Stimulated activated CD4-positive, alpha-beta T cell treated with anti-CD3 and anti-CD28 coated beads, Interleukin-1b, Interleukin-23, amount 100 ng/mL, for 1 hour (primary cell): ENCODE results near the gene ZDHHC23.

ENCODE experiments used
- DNase-seq, 2 donors: peaks; one replicate each; pipeline ENCODE4 v3.0.0-alpha.2; 2020; ENCODE audit warnings: low read depth in 2 of 2

The ZDHHC23 gene, protein sequence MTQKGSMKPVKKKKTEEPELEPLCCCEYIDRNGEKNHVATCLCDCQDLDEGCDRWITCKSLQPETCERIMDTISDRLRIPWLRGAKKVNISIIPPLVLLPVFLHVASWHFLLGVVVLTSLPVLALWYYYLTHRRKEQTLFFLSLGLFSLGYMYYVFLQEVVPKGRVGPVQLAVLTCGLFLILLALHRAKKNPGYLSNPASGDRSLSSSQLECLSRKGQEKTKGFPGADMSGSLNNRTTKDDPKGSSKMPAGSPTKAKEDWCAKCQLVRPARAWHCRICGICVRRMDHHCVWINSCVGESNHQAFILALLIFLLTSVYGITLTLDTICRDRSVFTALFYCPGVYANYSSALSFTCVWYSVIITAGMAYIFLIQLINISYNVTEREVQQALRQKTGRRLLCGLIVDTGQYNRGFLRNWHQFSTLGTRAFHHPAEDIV

DNA sequence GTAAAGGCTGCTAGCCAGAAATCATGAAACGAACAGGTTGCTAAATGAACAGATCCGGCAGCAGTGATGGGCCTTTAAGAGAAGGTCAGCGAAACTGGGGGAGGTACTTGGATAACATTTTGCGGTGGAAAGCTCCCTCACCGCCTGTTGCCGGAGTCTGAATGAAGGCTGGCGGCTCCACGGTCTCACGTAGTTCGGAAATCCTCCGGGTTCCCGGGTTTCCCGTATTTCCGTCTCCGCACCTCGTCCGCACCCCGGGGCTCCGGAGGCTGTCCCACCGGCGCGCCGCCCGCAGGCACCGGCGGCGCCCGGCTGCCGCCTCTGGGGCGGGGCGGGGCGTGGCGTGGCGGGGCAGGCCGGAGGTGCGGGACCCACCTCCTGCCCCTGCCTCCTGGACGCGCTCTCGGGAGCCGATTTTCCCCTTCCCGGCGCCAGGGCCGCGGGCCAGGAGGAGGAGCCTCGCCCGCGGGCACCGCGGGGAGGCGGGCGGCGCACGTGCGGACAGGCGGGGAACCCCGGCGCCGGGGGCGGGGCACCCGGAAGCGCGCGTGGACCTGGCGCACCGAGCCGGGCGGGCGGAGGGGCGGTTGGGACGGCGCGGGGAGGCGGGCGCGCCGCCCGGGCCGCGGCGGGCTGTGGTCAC, at the start of gene ZDHHC23:
TSS of gene ZDHHC23 (plus strand) at position 642 of the 643 bp plus-strand sequence. CDS start 790 bp downstream, outside the sequence.
- peak; percentile 23 to 39 for DNase-seq

DNA sequence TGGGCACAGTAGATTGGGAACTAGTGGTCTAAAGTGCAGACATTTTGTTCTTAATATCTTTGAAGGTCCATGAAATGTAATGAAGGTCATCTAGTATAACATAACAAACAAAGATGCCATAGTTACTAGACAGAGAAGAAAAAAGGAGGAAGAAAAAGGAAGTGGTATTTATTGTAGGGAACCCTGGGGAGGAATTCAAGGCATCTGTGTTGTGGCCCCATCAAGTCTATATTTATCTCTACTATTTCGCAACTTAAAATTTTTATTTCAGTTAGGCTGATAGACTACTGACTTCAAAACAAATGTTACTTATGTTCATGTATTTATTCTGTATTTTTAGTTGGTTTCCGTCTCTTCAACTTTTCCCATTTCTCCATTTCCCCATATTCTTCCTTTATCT, 48.9 kb upstream of the ZDHHC23 start:
- DNase-seq, result no peak

DNA sequence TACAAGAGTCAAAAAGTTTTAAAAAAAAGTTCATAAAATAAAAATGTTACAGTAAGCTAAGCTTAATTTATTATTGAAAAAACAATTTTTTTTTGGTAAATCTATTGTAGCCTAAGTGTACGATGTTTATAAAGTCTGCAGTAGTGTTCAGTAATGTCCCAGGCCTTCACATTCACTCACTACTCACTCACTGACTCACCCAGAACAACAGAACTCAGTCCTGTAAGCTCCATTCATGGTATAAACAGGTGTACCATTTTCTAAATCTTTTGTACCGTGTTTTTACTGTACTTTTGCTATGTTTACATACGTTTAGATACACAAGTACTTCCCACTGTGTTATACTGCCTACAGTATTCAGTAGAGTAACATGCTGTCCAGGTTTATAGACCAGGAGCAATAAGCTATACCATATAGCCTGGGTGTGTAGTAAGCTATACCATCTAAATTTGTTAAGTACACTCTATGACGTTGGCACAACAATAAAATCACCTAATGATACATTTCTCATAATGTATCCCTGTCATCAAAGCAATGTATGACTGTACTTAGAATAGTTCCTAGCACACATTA, 41.2 kb upstream of the ZDHHC23 start:
- DNase-seq, result no peak

DNA sequence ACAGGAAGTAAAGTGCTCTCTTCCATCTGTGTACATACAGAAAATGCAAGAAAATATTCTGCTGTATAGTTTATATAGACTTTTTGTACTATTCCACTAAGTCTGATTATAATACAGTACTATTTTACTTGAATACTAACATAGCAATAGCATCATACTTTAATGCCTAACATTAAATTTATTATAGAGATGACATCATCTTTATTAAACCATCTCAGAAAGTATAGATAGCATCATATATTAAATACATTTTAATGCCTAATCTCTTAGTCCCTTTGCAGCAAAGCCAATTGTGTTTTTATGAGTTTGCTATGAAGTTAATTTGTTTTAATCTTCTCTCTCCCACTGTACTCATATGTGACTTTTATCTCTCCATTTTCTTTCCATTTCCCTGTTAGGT, 39.7 kb upstream of the ZDHHC23 start:
- DNase-seq, result no peak

DNA sequence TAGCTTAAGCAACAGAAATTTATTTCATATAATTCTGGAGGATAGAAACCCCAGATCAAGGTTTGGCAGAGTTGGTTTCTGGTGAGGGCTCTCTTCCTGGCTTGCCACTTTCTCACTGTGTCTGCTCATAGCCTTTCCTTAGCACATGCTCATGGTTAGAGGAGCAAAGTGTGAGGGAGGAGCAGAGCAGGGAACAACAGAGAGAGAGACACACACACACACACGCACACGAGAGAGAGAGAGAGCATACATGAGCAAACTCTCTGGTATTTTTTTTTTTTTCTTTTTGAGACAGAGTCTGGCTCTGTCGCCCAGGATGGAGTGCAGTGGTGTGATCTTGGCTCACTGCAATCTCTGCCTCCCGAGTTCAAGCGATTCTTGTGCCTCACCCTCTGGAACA, 36.8 kb upstream of the ZDHHC23 start:
- DNase-seq, result no peak

DNA sequence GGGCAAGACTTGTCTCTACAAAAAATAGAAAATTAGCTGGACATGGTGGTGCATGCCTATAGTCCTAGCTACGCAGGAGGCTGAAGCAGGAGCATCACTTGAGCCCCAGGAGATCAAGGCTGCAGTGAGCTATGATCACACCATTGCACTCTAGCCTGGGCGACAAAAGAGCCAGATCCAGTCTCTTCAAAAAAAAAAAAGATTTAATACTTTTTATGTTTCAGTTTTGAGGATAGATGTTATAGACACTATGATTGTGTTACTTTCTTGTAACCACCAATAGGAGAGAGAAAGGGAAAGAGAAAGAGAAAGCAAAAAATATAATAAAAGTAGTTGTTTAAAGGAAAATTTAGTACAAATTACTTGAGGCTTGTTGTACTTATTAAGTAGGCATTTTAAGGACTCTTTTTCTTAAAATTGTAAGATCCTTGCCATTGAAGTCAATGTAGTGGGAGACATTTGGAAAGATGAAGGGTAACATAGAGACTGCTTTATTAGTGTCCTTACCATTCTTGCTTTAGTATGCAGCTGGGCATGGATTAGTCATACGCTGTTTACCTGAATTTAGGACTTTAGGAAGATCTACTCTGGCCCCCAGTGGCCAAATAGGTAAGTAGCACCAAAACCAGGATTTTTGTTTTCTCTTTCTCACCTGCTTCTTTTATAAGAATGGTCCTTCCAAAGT, 35.1 kb upstream of the ZDHHC23 start:
- peak in 1 of 2 donors; percentile 5 for DNase-seq

DNA sequence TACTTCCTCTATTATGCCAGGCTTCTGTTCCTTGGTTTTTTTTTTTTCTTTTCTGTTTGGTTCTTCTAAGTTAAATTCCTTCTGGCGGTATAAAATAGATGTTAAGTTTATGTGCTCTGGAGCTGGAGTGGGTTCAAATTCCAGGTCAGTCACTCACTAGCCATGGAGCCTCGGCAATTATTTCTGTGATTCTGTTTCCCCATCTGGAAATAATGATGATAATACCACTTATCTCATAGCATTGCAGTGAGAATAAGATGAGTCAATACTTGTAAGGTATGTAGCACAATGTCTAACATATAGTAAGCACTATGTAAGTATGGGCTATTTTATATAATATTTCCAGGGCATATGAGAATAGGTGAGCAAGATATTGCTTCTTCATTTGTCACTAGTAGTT, 33.2 kb upstream of the ZDHHC23 start:
- no peak for DNase-seq

DNA sequence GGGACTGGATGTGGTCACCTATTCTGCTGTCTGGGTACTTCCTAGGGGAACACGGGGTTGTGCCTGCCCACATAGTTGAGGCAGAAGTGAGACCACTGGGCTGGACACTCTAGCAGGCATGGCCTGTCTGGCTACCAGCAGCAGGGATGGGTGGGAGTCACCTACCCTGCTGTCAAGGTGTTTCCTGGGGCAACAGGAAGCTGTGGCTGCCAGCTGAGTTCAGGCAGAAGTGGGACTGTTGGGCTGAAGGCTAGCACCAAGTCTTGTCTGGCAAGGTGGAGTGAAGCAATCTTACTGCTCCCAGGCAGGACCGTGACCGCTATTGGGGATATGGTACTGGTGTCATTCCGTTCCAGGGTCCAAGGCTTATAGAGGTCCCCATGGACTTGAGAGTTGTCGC, 20.3 kb upstream of the ZDHHC23 start:
- DNase-seq, result no peak

DNA sequence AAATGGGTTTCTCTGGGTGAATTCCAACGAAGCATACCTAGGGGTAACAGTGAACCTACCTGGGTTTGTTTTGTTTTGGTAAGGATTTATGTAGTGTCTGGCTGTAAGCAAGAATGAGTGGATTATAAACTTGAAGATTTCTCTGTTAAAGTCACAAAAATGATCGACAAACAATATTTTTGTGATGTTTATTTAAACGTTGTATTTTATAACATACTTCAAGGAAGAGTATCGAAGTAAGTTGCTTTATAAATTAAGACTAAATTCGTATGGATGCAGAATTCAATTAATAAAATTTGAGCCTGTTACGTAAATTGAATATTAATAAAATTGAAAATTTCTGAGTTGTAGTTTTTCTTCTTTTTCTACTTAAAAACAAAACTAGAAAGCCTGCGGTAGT, 982 bp upstream of the ZDHHC23 start:
- DNase-seq, result no peak

DNA sequence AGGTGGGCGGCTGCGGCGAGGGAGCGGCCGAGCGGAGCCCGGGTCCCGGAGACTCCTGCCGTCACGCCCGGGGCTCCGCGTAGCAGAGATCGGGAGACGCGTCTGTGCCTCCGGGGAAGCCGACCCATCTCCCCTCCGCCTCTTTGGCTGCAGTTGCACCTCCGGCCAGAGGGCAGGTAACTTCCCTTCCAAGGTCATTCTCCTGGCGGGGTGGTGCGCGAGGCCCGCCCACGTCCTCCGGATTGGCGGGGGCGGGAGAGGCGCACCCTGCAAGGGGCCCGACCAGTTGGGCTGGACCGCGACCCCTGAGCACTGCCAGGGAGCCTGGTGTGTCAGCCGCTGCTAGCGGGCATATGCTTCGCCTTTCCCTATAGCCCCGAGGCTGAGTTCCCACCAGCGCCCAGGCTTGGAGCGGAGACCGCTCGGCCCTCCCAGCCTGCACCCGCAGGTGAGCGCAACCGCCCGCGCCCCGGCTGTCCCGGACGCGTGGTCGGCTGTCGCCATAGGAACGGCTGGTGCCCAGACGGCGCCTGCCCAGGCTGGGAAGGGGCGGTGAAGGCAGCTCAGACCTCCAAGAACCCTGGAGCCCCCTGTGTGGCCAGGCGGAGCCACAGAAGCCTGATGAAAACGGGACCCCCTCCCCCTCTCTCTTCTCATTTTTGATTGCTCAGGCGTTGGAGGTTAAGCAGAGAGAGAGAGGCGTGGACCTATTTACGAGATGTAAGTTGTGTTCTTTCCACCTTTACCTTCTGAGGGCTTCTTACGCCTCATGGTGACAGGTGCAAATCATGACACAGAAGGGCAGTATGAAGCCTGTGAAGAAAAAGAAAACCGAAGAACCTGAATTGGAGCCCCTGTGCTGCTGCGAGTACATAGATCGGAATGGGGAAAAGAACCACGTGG, 453 bp downstream of the ZDHHC23 start:
- DNase-seq, result no peak

DNA sequence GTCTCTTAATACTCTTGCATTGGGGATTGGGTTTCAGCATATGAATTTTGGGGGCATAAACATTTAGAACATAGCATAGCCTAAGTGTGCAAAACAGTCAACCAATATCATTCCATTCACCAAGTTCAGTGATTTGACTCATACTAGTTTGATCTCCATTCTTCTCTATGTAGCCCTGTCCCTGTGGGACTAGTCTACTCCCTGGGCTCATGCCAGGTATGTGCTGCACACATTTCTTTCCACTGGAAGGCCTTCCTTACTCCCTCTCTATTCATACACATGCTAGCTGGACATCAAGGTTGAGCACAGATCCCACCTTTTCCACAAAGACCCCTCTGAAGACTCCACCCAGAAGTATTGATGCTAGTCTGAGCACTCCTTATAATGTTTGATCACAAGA, 5.1 kb downstream of the ZDHHC23 start:
- no peak for DNase-seq

DNA sequence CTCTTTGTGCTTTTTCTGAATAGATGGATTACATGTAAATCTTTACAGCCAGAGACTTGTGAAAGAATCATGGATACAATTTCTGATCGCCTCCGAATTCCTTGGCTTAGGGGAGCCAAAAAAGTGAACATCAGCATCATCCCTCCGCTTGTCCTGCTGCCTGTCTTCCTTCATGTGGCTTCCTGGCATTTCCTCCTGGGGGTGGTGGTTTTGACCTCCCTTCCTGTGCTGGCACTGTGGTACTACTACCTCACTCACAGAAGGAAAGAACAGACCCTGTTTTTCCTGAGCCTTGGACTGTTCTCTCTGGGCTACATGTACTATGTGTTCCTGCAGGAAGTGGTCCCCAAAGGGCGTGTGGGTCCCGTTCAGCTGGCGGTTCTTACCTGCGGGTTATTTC, 5.9 kb downstream of the ZDHHC23 start:
- DNase-seq, result no peak

DNA sequence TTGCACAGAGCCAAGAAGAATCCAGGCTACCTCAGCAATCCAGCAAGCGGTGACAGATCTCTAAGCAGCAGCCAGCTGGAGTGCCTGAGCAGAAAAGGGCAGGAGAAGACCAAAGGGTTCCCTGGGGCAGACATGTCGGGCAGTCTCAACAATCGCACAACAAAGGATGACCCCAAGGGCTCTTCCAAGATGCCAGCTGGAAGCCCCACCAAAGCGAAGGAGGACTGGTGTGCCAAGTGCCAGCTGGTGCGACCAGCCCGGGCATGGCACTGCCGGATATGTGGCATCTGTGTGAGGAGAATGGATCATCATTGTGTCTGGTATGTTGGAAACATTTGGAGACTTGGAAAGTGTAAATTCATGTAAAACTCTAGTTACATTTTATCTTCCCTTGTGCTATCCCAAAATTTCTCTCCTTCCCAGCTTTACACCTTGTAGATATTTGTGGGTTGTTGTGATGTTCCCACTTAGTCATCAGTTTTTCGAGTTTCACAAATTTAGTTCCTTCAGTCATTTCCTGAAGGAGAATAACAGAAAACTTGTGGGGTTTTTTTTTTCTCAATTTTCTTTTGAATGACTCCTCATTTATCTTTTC, 6.4 kb downstream of the ZDHHC23 start:
- no peak for DNase-seq

DNA sequence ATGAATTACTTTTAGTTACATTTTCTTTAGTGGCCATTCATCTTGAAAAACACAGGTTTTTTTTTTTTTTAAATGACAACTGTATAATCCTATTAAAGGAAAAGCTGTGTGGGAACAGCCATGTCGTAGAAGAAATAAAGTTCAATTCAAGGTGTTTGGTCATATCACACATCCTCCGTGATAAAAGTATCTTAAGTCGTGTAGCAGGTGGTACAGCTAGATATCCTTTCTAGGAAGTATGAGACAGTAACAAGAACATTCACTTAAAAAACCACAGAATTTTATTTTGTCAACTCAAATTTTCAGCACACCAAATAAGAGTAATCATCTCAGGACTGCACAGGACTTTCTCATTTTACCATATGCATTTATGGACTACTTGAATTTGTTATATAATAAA, 16.1 kb downstream of the ZDHHC23 start:
- no peak for DNase-seq

DNA sequence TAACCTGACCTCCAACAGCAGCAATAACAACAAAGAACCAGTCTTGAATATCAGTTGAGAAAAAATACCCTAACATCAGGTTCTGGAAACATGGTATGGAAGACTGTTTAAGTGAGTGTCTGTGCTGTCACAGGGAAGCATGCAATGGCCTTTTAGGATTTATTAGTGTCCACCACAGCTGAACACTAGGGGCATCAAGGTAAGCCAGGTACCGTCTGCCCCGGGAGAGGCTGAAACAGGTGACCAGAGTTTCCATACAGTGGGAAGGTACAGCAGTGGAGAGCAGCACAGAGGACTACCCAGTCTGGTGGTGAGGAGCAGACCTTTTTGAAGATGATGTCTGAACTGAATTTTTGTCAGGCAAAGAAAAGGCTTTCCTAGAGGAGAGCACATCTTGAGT, 18.4 kb downstream of the ZDHHC23 start:
- DNase-seq, result no peak

DNA sequence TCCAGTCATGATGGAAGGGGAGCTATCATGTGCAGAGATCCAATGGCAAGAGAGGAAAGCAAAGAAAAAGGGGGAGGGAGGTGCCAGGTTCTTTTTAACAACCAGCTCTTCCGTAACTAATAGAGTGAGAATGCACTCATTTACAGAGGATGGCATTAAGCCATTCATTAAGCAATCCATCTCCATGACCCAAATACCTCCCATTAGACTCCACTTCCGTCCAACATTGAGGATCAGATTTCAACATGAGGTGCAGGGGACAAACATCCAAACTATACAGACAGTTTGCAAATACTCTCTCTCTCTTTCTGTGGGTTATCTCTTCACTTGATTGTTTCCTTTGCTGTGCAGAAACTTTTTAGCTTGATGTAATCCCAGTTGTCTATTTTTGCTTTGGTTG, 21.2 kb downstream of the ZDHHC23 start:
- no peak for DNase-seq

DNA sequence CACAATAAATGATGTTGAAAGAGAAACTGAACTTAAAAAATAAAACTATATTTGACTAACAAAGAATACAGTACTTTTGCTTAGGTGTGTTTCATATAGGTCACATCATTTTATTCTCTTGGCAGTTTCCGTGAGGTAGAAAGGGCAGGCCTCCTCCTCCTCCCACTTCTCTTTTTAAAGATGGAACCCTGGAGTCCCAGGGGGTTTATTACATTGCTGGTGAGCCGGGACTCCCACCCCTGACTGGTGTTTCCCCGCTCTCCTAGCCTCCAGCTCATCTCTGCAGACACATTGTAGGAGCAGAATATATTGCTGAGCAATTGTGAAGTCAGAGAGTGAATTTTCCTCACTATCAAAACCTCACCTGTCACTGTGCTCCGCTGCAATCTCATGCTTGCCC, 30.0 kb downstream of the ZDHHC23 start:
- no peak for DNase-seq

DNA sequence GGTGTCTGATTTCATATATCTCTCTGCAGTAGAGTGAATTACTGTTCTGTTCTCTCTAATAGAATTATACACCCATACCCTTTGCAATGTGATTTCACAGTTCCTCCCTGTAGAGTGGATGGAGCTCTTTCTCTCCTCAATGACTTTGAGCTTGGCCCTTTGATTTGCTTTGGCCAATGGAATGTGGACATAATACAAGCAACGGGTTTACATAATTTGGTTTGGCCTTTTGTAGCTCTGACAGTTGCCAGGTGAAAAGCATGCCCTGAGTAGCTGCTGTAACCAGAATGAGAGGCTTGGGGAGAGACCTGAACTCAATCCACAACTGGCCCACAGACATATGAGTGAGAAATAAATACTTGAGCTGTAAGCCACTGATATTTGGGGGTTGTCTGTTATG, 32.1 kb downstream of the ZDHHC23 start:
- DNase-seq, result no peak

DNA sequence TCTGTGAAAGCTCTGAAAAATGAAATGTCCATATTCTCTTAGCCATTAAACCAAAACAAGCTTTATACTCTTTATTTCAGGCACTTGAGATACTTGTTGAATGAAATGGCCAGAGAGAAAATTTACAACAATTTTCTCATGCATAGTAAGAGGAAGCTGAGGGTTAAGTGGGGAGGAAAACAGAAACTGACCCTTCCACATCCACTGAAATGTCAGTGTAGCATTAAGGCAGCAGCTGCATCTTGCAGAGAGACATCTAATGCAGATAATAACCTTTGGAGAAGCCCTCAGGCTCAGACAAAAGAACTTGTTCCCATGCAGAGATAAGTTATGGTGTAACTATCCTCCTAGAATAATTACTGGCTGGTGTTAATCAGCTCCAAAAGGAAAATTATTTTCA, 34.0 kb downstream of the ZDHHC23 start:
- DNase-seq, result no peak

DNA sequence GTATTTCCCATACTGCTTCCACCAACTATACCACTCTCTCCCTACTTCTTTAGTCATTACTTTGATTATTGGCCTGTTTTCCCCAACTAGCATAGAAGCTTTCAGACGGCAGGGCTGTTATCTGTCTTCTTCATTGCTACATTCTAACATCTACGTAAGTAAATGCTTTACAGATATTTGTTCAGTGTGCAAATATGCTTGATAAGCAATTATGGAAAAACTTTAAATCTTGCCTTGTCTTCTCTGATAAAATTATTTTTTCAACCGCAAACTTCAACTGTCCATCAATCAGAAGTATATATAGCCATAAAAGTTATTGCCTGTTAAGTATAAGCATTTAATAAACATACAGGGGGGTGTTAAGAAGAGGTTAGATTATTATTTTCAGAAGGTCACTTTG, 35.7 kb downstream of the ZDHHC23 start:
- DNase-seq, result no peak

DNA sequence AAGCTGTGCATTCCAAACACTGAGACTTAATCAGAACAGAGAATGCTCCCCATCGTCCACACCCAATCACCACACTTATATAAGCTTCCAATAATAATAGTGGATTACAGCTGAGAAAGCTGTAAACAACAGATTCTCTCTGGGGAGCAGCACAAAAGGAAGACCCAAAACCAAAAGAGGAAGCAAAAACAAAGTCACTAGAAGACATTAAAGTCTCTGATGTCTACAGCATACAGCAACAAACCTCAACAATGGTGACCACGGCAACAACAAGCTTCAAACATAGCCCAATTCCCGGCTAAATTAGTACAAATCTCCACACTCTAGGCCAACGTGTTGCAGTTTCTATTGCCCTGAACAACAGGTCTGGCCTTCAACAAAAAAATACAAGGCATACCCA, 37.7 kb downstream of the ZDHHC23 start:
- DNase-seq, result no peak
